GM18508 (cell line): Measurements from ENCODE around the gene AP5S1.
A peak's percentile ranks its signal among the peaks of the same experiment; 100 is the strongest.

Source experiments
- ATAC-seq: cut with Tn5 transposase; IDR thresholded peaks from one replicate; pipeline ENCODE4 v1.9.1; 2021; ENCODE audit warnings: moderate number of reproducible peaks; ENCODE audit not compliant: insufficient read depth, unreplicated experiment

AP5S1 gene, protein sequence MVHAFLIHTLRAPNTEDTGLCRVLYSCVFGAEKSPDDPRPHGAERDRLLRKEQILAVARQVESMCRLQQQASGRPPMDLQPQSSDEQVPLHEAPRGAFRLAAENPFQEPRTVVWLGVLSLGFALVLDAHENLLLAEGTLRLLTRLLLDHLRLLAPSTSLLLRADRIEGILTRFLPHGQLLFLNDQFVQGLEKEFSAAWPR

GRCh38 chr20:3820048-3820900 lies at the start of gene AP5S1:
Gene AP5S1 (plus strand): TSS chr20:3820547. CDS start chr20:3822118, 1,571 bp downstream.
- peak; percentile 46 for ATAC-seq

DNA sequence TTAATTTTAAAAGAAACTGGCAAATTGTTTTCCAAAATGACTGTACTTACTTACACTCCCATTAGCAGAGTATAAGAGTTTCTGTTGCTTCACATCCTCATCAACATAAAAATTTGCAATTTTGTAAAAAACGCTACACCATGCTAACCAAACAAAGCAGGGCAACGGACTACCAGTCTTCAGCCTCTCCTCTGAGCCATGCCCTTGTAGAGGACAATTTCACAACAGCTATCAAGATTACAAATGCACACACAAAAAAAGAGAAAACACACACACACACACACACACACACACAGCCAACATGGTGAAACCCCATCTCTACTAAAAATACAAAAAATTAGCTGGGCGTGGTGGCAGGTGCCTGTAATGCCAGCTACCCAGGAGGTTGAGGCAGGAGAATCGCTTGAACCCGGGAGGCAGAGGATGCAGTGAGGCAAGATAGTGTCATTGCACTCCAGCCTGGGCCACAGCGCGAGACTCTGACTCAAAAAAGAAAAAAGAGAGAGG lies 48.7 kb upstream of the AP5S1 start:
- no peak for ATAC-seq

DNA sequence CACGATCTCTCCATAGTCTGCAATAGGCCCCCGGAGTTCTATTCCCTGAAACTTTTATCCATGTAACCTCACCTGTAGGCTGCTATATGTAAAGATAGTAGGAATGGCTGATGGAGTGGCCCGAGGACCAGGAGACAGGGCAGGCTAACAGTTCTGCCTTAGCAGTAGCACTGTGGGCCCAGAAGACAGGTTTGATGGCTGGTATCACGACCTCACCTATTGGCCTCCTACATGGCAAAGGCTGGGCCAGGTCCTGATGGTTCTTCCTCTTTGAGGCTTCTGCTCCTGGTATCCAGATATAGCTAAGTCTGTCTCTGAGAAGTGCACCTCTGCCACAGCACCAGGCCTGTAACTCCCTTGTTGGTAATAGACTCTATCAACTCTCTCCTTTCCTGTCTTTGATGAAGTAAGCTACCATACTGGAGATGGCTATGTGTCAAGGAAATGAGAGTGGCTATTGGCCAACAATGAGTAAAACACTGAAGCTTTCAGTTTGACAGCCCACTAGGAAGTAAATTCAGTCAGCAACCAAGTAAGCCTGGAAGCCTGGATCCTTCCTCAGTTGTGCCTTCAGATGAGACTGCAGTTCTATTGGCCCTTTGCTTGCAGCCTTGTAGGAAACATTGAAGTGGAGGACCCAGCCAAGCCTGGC lies 44.8 kb upstream of the AP5S1 start:
- no peak for ATAC-seq

DNA sequence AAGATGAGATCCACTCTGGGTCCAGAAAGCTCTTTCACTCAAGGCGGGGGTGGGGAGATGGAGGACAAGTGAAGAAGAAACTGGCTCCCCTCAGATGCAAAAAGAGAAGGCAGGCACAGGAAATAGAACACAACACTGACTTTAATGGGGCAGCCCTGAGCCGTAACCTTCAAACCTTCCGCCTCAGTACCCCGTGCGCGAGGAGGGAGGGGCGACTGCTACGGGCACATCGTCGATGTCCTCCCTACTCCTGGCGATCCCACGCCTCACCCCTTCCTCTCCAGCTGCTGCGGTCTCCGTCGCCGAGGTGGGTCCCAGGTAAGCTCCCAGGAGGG lies 43.0 kb upstream of the AP5S1 start:
- no peak for ATAC-seq

DNA sequence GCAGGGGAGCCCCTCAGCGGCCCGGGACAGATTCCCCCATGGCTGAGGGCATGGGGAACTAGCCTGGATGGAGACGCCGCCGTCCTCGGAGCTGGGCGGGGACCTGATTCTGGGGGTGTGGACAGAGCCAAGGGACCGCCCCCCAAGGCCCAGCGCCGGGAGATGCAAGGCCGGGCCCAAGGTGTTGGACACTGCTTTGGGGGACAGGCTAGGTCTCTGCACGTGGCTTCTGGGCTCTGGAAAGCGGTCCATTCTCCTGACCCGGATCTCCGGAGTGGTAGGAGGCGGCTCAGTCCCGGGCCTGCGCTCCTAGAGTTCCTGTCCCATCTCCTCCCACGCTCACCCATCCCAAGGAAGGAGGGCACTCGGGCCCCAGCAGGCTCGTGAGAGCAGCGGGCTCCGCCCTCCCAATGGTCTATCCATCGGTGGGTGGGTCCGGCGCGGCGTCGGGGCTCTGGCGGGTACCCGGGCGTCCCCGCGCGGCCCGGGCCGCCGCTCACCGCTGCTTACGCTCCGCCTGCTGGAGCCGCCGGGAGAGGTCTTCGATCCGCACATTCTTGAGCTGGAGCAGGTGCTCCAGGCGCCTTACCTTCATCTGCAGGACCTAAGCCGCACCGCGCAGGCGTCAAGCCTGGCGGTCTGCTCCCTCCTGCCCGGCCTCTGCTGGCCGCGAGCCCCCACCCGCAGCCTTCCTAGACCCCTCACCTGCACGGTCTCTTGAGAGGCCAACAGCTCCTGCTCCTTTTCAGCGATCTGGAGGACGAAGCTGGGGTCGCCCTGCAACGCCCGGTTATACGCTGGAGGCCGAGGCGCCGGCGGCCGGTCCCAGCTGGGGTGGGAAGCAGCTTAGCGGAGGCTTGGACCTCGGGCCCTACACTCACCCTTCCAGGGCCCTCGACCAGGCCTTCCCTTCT lies 42.4 kb upstream of the AP5S1 start:
- no peak for ATAC-seq

DNA sequence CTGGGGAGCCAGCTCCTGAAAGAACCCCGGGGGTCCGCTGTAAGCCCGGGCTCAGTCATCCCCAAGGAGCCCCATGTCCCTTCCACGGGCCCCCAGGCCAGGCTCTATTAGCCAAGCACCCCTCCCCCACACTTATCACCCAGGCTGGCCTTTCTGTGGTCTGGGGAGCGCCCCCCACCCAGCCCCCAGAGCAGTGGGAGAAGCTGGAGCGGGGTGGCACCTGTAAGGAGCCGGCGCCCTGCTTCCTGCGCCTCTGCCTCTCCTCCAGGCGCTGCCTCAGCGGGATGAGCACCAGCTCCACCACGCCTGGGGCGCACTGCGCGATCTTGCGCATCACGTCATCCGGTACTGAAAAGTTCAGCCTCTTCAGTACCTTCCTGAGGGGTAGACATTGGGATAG lies 41.4 kb upstream of the AP5S1 start:
- no peak for ATAC-seq

- ATAC-seq = no peak
These were observed 39.0 kb upstream of the AP5S1 start, which contains the start of gene SPEF1 for GRCh38 chr20:3781153-3781910. Gene SPEF1 (minus strand): TSS chr20:3781448. CDS start chr20:3781287, 161 bp downstream.

DNA sequence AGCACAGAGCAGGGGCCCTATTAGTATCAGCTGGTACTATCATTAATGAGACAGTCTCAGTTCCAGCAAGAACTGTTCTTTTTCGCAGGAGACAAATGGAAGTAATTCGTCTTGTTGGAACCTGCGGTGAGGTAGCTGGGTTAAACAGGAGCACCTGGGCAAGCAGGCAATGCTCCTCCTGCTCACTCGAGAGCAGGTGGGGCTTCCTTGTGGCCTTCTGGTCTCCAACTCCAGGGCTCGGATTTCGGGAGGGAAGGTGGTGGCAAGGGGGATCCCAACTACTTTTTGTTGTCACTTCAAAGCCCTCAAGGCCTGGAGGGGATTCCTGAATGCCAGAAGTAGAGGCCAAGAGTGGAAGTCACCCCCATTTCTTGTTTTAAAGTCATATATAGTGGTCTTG lies 37.8 kb upstream of the AP5S1 start:
- no peak for ATAC-seq

DNA sequence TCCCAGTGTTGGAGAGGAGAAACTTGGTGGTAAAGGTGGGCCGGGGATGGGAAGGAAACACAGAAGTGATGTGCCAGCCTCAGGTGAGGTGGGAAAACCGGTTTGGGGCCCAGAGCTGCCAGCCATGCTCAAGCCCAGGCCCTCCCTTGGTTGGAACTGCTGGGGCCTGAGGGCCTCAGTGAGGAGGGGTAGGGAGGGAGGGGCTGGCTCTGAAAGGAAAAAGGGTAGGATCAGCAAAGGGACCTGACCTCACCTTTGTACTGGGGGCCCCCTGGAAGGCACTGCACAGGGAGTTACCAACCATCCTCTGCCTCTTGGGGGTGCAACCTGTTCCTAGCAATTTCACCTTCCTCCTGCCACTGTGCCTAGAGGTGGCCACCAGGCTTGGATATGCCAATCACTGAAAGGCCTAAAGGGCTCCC lies 37.3 kb upstream of the AP5S1 start:
- ATAC-seq = no peak

DNA sequence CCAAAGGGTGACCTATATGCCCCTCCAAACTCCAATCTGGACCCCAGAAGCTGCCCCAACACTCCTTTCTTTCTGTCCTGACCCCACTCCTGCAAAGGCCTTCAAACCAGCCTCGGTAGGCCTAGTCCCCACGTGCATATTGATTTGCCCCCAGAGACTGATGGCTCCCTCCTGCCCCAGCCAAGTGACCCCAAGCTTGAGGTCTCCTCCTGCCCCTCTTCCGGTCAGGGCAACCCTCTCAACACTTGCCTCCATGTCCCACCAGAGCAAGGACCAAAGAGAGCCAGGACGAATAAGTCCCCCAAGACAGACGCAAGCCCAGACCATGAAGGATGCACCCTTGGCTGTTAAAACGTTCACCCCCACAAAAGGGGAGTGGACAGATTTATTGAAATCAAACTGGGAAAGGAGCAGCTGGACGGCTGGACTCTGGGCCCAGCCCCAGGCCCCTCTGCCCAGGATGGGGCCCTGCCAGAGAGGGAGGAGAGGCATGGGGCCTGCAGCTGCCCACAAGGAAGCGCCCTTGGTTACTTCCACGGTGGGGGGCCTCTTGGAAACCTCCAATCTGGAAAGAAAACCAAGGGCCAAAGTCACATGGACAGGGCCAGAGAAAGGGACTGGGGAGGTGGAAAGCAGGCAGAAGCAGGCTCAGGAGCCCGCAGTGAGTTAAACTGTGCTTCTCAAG lies 36.7 kb upstream of the AP5S1 start:
- ATAC-seq = no peak

DNA sequence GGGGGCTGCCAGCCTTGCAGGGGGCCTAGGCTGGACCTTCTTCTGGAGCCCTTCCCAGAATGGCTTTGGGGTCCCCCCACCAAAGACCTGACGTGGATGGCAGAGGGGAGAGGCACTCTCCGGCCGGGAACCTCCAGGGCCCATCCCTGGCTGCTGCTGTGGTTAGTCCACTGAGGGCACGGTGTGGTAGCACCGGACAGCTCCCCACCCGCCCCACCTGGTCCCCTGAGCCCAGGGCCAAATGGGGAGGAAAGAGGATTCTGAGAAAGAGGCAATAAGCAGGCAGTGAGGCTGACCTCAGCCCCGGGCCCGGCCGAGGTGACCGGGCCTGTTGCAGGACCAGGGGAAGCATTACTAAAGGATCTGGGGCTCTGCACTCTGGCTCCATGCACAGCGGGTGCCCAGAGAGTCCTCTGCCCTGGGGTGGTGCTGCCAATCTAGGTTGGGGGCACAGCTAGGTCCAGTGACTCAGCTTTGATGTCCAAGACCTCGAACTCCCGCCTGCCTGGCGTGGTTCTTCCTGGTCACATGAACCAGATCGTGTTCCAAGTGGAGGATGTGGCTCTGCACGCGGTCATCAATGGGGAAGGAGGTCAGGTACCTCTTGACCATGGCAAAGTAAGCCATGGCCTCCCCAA lies 36.0 kb upstream of the AP5S1 start:
- no peak for ATAC-seq

GRCh38 chr20:3784863-3785239 lies 35.5 kb upstream of the AP5S1 start:
- ATAC-seq = no peak

DNA sequence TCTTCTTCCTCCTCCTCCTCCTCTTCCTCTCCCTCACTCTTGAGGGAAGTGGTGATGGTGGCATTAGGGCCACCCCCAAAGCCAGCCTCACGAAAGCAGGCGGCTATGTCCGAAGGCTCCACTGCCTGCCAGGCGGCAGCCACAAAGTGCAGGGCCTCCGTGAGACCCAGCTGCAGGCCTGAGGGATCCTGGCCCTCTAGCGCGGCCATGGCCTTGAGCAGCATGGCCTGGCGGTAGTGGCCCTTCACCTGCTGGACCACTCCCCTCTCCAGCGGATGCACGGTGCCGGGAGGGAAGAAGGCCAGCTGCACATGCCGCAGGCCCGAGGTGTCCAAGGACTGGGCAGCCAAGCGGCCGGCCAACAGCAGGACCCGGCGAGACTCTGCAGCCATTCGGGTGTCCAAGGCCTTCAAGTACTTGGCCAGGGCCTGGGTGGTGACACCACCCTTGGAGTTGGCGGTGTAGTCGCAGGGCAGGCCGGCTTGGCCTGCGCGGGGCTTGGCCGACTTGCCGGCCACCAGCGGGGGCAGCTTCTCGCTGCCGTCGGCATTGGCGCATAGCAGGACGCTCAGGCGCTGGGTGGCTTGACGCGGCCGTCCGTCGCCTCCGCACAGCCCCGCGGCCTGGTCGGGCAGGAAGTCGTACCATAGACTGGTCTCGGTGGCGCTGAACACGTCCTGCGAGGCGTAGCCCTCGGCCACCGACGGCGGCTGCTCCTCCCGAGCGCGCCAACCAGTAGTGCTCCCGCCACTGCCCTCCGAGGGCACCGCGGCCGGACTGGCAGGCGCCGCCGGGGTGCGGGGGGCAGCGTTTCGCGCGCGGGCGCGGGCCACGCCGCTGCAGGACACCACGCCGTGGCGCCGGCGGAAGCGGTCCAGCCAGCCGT lies 34.9 kb upstream of the AP5S1 start:
- ATAC-seq = no peak

- no peak for ATAC-seq
These were observed 34.2 kb upstream of the AP5S1 start for GRCh38 chr20:3786126-3786484.

- no peak for ATAC-seq
These were observed 33.6 kb upstream of the AP5S1 start, which contains the start of gene CENPB for GRCh38 chr20:3786665-3787323. Gene CENPB (minus strand): TSS chr20:3786740. CDS start chr20:3786483, 257 bp downstream.

DNA sequence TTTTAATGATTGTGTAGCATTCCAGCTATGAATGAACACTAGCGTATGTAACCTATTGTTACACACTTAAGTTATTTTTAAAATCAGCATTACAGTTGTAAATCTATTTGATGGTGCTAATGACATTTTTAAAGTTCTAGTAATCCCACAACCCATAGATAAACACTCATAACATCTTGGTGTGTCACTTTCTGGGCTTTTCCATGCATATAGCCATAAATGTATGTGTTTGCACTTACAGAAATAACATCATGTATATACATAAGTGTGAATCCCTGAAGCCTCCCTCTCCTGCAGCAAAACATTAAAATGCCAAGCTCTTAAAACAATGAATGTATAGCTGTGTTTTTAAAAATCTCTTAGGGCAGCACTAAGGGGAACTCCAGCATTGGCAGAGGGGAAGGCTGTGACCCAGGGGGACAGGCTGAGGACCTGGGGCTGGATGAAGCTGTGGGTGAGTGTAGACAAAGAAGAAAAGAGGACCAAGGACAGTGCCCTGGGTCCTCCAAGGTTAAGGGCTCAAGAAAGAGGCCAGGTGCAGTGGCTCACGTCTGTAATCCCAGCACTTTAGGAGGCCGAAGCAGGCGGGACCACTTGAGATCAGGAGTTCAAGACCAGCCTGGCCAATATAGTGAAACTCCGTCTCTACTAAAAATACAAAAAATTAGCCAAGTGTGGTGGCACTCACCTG lies 32.9 kb upstream of the AP5S1 start:
- no peak for ATAC-seq
